Panc1 (cell line): ENCODE data around the gene TSTD2.

ENCODE experiments used
- CTCF ChIP-seq: fragments of 450-650 bp; IDR thresholded peaks from 2 replicates; pipeline ENCODE4 v1.5.1; 2017; ENCODE audit warnings: mild to moderate bottlenecking
- SIN3A ChIP-seq: IDR thresholded peaks from 2 replicates; pipeline ENCODE4 v1.6.1; 2012; ENCODE audit warnings: low read depth, mild to moderate bottlenecking, low read length, moderate library complexity, borderline replicate concordance; ENCODE audit not compliant: insufficient read depth
- TCF7L2 ChIP-seq: IDR thresholded peaks from 2 replicates; pipeline ENCODE4 v1.6.1; 2011; ENCODE audit warnings: mild to moderate bottlenecking, low read depth, low read length, inconsistent platforms

- no peak for TF ChIP-seq CTCF
- TF ChIP-seq TCF7L2, result no peak
- no peak for TF ChIP-seq SIN3A
Measured at GRCh38 chr9:97579914-97580313, 53.3 kb downstream of the TSTD2 start.
